Liver (tissue), 3 donors: ENCODE data around the gene NRIP1.

Experiments
- SP1 ChIP-seq: IDR thresholded peaks from 2 replicates; pipeline ENCODE4 v1.6.1; 2018; ENCODE audit warnings: antibody characterized with exemption, mild to moderate bottlenecking
- YY1 ChIP-seq: IDR thresholded peaks from 2 replicates; pipeline ENCODE4 v1.6.1; 2016; ENCODE audit warnings: antibody characterized with exemption, mild to moderate bottlenecking
- TF ChIP-seq, protein P1 (sequence below): fragments of 150-350 bp; IDR thresholded peaks from 2 replicates; pipeline ENCODE4 v1.5.1; 2017; ENCODE audit warnings: improper control_type of control experiment, low read depth, low read length; ENCODE audit not compliant: missing input control
- TF ChIP-seq, protein P2 (sequence below): IDR thresholded peaks from 2 replicates; pipeline ENCODE4 v1.6.1; 2016; ENCODE audit warnings: antibody characterized with exemption
- donor health status: healthy.
- donor health status: healthy.

GRCh38 chr21:14982336-14982735 is 82.5 kb downstream of the NRIP1 start:
- TF ChIP-seq, protein P1, sequence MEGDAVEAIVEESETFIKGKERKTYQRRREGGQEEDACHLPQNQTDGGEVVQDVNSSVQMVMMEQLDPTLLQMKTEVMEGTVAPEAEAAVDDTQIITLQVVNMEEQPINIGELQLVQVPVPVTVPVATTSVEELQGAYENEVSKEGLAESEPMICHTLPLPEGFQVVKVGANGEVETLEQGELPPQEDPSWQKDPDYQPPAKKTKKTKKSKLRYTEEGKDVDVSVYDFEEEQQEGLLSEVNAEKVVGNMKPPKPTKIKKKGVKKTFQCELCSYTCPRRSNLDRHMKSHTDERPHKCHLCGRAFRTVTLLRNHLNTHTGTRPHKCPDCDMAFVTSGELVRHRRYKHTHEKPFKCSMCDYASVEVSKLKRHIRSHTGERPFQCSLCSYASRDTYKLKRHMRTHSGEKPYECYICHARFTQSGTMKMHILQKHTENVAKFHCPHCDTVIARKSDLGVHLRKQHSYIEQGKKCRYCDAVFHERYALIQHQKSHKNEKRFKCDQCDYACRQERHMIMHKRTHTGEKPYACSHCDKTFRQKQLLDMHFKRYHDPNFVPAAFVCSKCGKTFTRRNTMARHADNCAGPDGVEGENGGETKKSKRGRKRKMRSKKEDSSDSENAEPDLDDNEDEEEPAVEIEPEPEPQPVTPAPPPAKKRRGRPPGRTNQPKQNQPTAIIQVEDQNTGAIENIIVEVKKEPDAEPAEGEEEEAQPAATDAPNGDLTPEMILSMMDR: no peak
- TF ChIP-seq SP1: no peak
- TF ChIP-seq, protein P2, sequence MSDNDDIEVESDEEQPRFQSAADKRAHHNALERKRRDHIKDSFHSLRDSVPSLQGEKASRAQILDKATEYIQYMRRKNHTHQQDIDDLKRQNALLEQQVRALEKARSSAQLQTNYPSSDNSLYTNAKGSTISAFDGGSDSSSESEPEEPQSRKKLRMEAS: no peak
- TF ChIP-seq YY1: no peak
